Sciatic nerve (tissue), 2 donors: Measurements from ENCODE around the gene NT5C1B. TPM values are rescaled to one million over a fixed set of nuclear protein-coding genes. Genes with fewer than 3 reads are reported as not detected.

Source experiments
- ATAC-seq: fragments of 200-7000 bp; cut with Tn5 transposase; one replicate; pipeline ENCODE4 v1.9.1; 2020; ENCODE audit warnings: mild to moderate bottlenecking, moderate library complexity
- DNase-seq: peaks from one replicate; pipeline ENCODE4 v3.0.0-alpha.2; 2020; ENCODE audit warnings: low spot score
- intact Hi-C: fragments of 100-400 bp; cut with DNase I; formaldehyde crosslinking; loops from one replicate; pipeline ENCODE4 v1.14.2; 2022
- total RNA-seq: library from RNA; stranded (reverse); fragmentation: NEBNext Ultra II Directional; extraction: Animal tissue kit (Norgen Biotek cat#: 25700); gene quantifications from one replicate; pipeline ENCODE4 v1.2.1, GENCODE V29; 2021
- donor health status: DM: no; HTN: no; CAD: no.
- donor health status: DM: no; HTN: no; CAD: no.

The NT5C1B gene
- total RNA-seq, 1 donor from 2014 or later = not detected

GRCh38 chr2:18559531-18560030 is 29.8 kb downstream of the NT5C1B start:
- ATAC-seq (no peak), DNase-seq (no peak)
- intact Hi-C loops = no loop called here

- no peak for ATAC-seq
- intact Hi-C loops = no loop called here
- no peak for DNase-seq
These were observed 30.9 kb downstream of the NT5C1B start for GRCh38 chr2:18558458-18558857.

GRCh38 chr2:18557121-18557520 is 32.2 kb downstream of the NT5C1B start:
- ATAC-seq = no peak
- DNase-seq = no peak
- intact Hi-C loops = no loop called here

GRCh38 chr2:18552351-18553077 is 36.9 kb downstream of the NT5C1B start:
- intact Hi-C loops = no loop called here
- no peak for ATAC-seq
- DNase-seq = no peak

GRCh38 chr2:18551623-18552022 is 37.7 kb downstream of the NT5C1B start:
- DNase-seq = no peak
- intact Hi-C loops = no loop called here
- ATAC-seq = no peak

GRCh38 chr2:18551169-18551568 is 38.2 kb downstream of the NT5C1B start:
- intact Hi-C loops = no loop called here
- DNase-seq (no peak), ATAC-seq (no peak)

- ATAC-seq (no peak), DNase-seq (no peak)
- intact Hi-C loops = no loop called here
These were observed 38.9 kb downstream of the NT5C1B start for GRCh38 chr2:18550433-18550832.

- intact Hi-C loops = no loop called here
- no peak for DNase-seq
- ATAC-seq = no peak
These were observed 40.3 kb downstream of the NT5C1B start for GRCh38 chr2:18549083-18549482.

GRCh38 chr2:18548621-18549020 is 40.7 kb downstream of the NT5C1B start:
- no peak for ATAC-seq
- intact Hi-C loops = no loop called here
- no peak for DNase-seq

GRCh38 chr2:18546567-18546966 is 42.8 kb downstream of the NT5C1B start:
- intact Hi-C loops = no loop called here
- no peak for ATAC-seq

GRCh38 chr2:18545384-18545783 is 44.0 kb downstream of the NT5C1B start:
- ATAC-seq (no peak), DNase-seq (no peak)
- intact Hi-C loops = no loop called here

More at GRCh38 chr2:18546567-18546966, 42.8 kb downstream of the NT5C1B start:
- DNase-seq = no peak

GRCh38 chr2:18544171-18544570 is 45.2 kb downstream of the NT5C1B start:
- intact Hi-C loops = loop anchor here (5.0 kb wide), 1 partner anchor 453 kb away; no protein-coding TSS in a partner anchor
- no peak for ATAC-seq
- no peak for DNase-seq

- DNase-seq (no peak), ATAC-seq (no peak)
- intact Hi-C loops = loop anchor here (5.0 kb wide), 1 partner anchor 456 kb away; no protein-coding TSS in a partner anchor
These were observed 48.5 kb downstream of the NT5C1B start for GRCh38 chr2:18540872-18541271.

- DNase-seq (no peak), ATAC-seq (no peak)
- intact Hi-C loops = no loop called here
These were observed 52.7 kb downstream of the NT5C1B start for GRCh38 chr2:18536697-18537096.

GRCh38 chr2:18536100-18536499 is 53.3 kb downstream of the NT5C1B start:
- intact Hi-C loops = no loop called here
- no peak for DNase-seq
- no peak for ATAC-seq

GRCh38 chr2:18531194-18531593 is 58.2 kb downstream of the NT5C1B start:
- ATAC-seq = no peak
- intact Hi-C loops = no loop called here

GRCh38 chr2:18527822-18528221 is 61.5 kb downstream of the NT5C1B start:
- DNase-seq = no peak
- no peak for ATAC-seq
- intact Hi-C loops = no loop called here

More at GRCh38 chr2:18531194-18531593, 58.2 kb downstream of the NT5C1B start:
- DNase-seq = no peak

- intact Hi-C loops = no loop called here
- DNase-seq = no peak
- no peak for ATAC-seq
These were observed 62.0 kb downstream of the NT5C1B start for GRCh38 chr2:18527326-18527725.

- ATAC-seq (peak; percentile 10), DNase-seq (no peak)
- intact Hi-C loops = no loop called here
These were observed 62.9 kb downstream of the NT5C1B start for GRCh38 chr2:18526429-18526828.

- DNase-seq (no peak), ATAC-seq (no peak)
- intact Hi-C loops = no loop called here
These were observed 63.5 kb downstream of the NT5C1B start for GRCh38 chr2:18525852-18526251.

GRCh38 chr2:18525236-18525635 is 64.1 kb downstream of the NT5C1B start:
- no peak for ATAC-seq
- intact Hi-C loops = no loop called here
- no peak for DNase-seq
